Vagina (tissue), 2 donors: ENCODE results near the gene DLG4. TPM values are rescaled to one million over a fixed set of nuclear protein-coding genes. Genes with fewer than 3 reads are reported as not detected.

ENCODE experiments used
- DNase-seq, 2 donors: peaks; one replicate each; pipeline ENCODE4 v3.0.0-alpha.2; 2017; ENCODE audit errors: extremely low spot score in 2 of 2
- H3K27ac ChIP-seq: fragments of 200-600 bp; sonication (generic); one replicate; pipeline ENCODE4 v1.5.1; 2019
- H3K27me3 ChIP-seq: fragments of 200-600 bp; sonication (generic); one replicate; pipeline ENCODE4 v1.5.1; 2019
- H3K36me3 ChIP-seq, 2 donors: fragments of 200-600 bp; sonication (generic); one replicate each; pipeline ENCODE4 v1.5.1; 2017 to 2019
- H3K4me1 ChIP-seq: fragments of 200-600 bp; sonication (generic); one replicate; pipeline ENCODE4 v1.5.1; 2019
- H3K4me3 ChIP-seq, 2 donors: fragments of 200-600 bp; sonication (generic); 1 replicate in 1 of 2; 2 replicates in 1 of 2; pipeline ENCODE4 v1.5.1; 2016 to 2019
- H3K9me3 ChIP-seq: fragments of 200-600 bp; sonication (generic); one replicate; pipeline ENCODE4 v1.5.1; 2019
- POLR2A ChIP-seq, 2 donors: fragments of 450-650 bp; IDR thresholded peaks; one replicate each; pipeline ENCODE4 v1.6.1; 2017; ENCODE audit warnings: antibody characterized with exemption in 2 of 2, mild to moderate bottlenecking in 2 of 2, moderate library complexity in 2 of 2
- POLR2AphosphoS5 ChIP-seq, 2 donors: sonication (generic); formaldehyde crosslinking; IDR thresholded peaks; one replicate each; pipeline ENCODE4 v1.9.0; 2017; ENCODE audit warnings: antibody characterized with exemption in 2 of 2, mild to moderate bottlenecking in 2 of 2, low read depth in 1 of 2; ENCODE audit not compliant: insufficient read depth in 1 of 2
- intact Hi-C: fragments of 100-400 bp; cut with DNase I; formaldehyde crosslinking; loops from one replicate; pipeline ENCODE4 v1.15.1; 2023
- microRNA counts, 2 donors: library from miRNA; unstranded; fragments of <30 nt; microRNA quantifications; one replicate each; lab custom pipeline; 2016 to 2017
- microRNA-seq: library from miRNA; unstranded; fragments of <30 nt; microRNA quantifications from one replicate; pipeline ENCODE4, GENCODE V29; 2017; ENCODE audit warnings: borderline number of aligned reads, borderline replicate concordance
- small RNA-seq: library from RNA; depleted of rRNA; stranded (forward); fragments of <200 nt; gene quantifications from one replicate; pipeline ENCODE3, GENCODE V24; 2016
- total RNA-seq: library from RNA; depleted of rRNA; stranded (reverse); fragments of >200 nt; gene quantifications from one replicate; pipeline ENCODE4 v1.2.3, GENCODE V29; 2016
- TF ChIP-seq, protein P1 (sequence below), 3 experiments: fragments of 450-650 bp in 2 of 3; fragments of 200-600 bp in 1 of 3; sonication (generic) in 1 of 3; IDR thresholded peaks; one replicate each; pipeline ENCODE4 v1.5.1; 2017 to 2019; ENCODE audit warnings: antibody characterized with exemption in 3 of 3, mild to moderate bottlenecking in 2 of 3, moderate library complexity in 2 of 3

The DLG4 gene
- total RNA-seq, 1 donor from 2014 or later: 23.3 TPM

DNA sequence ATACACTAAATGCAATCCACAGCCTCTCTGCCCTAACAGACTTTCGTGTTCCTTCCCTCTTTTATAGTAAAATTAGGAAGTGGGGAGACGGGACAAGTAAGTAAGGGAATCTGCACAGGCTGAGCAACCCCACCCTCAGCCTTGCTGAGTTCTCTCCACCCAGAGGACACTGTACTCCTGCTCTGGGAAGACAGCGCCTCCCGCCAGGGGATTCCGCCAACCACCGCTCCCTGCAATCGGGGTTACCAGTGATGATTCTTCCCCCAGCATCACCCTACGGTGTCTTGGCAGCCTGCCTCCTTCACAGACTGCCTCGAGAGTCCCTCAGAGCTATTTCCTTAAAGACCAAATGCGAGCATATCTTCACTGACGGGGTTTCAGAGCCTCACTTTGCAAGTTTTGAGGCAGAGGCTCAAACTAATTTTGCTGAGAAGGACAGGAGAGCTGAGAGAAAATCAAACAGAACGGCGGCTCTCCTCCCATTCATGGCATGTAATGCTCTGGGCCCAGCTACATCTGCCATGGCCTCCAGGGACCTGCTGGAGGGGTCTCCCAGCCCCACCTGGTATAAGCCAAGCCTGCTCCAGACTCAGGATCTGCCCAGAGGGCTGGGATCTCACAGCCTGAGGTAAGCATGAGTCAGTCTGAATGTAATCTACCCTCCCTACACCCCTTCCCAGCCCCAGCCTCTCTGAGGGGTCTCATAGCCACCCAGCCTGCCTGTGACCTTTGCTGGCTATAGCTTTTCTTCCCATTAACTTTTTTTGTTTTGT lies 82.3 kb downstream of the DLG4 start:
- H3K27me3 ChIP-seq: no peaks in the 10 kb centered on the region
- no peaks in the 10 kb centered on the region for H3K9me3 ChIP-seq
- peaks cover 5% of the 10 kb centered on the region for H3K4me1 ChIP-seq
- no peak overlapping the region for H3K27ac ChIP-seq
- TF ChIP-seq POLR2AphosphoS5 (IDR thresholded peaks at IDR 0.05; ENCODE audit: insufficient read depth in 1 of 2, low read depth in 1 of 2) (no peak), POLR2A (IDR thresholded peaks at IDR 0.05) (no peak)
- TF ChIP-seq, protein P1, sequence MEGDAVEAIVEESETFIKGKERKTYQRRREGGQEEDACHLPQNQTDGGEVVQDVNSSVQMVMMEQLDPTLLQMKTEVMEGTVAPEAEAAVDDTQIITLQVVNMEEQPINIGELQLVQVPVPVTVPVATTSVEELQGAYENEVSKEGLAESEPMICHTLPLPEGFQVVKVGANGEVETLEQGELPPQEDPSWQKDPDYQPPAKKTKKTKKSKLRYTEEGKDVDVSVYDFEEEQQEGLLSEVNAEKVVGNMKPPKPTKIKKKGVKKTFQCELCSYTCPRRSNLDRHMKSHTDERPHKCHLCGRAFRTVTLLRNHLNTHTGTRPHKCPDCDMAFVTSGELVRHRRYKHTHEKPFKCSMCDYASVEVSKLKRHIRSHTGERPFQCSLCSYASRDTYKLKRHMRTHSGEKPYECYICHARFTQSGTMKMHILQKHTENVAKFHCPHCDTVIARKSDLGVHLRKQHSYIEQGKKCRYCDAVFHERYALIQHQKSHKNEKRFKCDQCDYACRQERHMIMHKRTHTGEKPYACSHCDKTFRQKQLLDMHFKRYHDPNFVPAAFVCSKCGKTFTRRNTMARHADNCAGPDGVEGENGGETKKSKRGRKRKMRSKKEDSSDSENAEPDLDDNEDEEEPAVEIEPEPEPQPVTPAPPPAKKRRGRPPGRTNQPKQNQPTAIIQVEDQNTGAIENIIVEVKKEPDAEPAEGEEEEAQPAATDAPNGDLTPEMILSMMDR (IDR thresholded peaks at IDR 0.05): no peak
- no peaks in the 10 kb centered on the region for H3K36me3 ChIP-seq
- intact Hi-C loops: loop anchor here (2.0 kb wide), 1 partner anchor 83 kb away; no protein-coding TSS in a partner anchor
- H3K4me3 ChIP-seq: no peak overlapping the region
- no peak for DNase-seq

MicroRNA genes within 50 kb of the gene (microRNA counts, 767-probe panel; counts per million panel counts)
- microRNA hsa-miR-324-3p (lab: Ali Mortazavi, UCI) (238 to 261 counts per million in 2 donors), microRNA hsa-miR-324-5p (lab: Ali Mortazavi, UCI) (1,257 to 4,378 counts per million in 2 donors)

Small RNAs within 50 kb of the gene (microRNA-seq; reads per million reads assigned to microRNA genes)
- gene MIR324: 1,223 reads per million, percentile 81 among the genes with 10 or more reads in this experiment

Small RNAs within 50 kb of the gene (small RNA-seq; reads per million reads assigned to genes)
- gene AC120057.4 (not detected), gene MIR324 (5.3 reads per million, percentile 88 among the genes with 10 or more reads in this experiment), gene RF00019 (not detected)

Other genes starting within 250 kb of the DLG4 start
- 16.0 TPM for gene ALOX12, start 223.8 kb downstream of the DLG4 start, total RNA-seq
- 155 TPM for gene RNASEK, start 207.2 kb downstream of the DLG4 start, total RNA-seq
- gene BCL6B, start 196.8 kb downstream of the DLG4 start, total RNA-seq: 10.1 TPM
- 2.0 TPM for gene SLC16A13, start 183.8 kb downstream of the DLG4 start, total RNA-seq
- not detected for gene SLC16A11, start 175.7 kb downstream of the DLG4 start, total RNA-seq
- 3.7 TPM for gene CLEC10A, start 139.6 kb downstream of the DLG4 start, total RNA-seq
- 2.7 TPM for gene ASGR2, start 105.0 kb downstream of the DLG4 start, total RNA-seq
- 2.5 TPM for gene ASGR1, start 40.5 kb downstream of the DLG4 start, total RNA-seq
- 957 TPM for gene ACADVL, start 102 bp upstream of the DLG4 start, total RNA-seq
- gene DVL2, start 14.7 kb upstream of the DLG4 start, total RNA-seq: 53.0 TPM
- 24.8 TPM for gene PHF23, start 19.6 kb upstream of the DLG4 start, total RNA-seq
- gene GABARAP, start 22.6 kb upstream of the DLG4 start, total RNA-seq: 395 TPM
- gene CTDNEP1, start 31.9 kb upstream of the DLG4 start, total RNA-seq: 64.6 TPM
- 30.9 TPM for gene ELP5, start 32.4 kb upstream of the DLG4 start, total RNA-seq
- 75.9 TPM for gene CLDN7, start 42.6 kb upstream of the DLG4 start, total RNA-seq
- 3.2 TPM for gene SLC2A4, start 61.9 kb upstream of the DLG4 start, total RNA-seq
- gene YBX2, start 74.8 kb upstream of the DLG4 start, total RNA-seq: 0.25 TPM
- gene EIF5A, start 87.8 kb upstream of the DLG4 start, total RNA-seq: 238 TPM
- 51.1 TPM for gene GPS2, start 95.5 kb upstream of the DLG4 start, total RNA-seq
- 22.6 TPM for gene NEURL4, start 109.5 kb upstream of the DLG4 start, total RNA-seq
- gene ACAP1, start 116.7 kb upstream of the DLG4 start, total RNA-seq: 7.6 TPM
- gene KCTD11, start 132.3 kb upstream of the DLG4 start, total RNA-seq: 12.5 TPM
- gene TMEM95, start 135.3 kb upstream of the DLG4 start, total RNA-seq: not detected
- gene TNK1, start 161.3 kb upstream of the DLG4 start, total RNA-seq: 10.1 TPM
- 37.1 TPM for gene PLSCR3, start 174.7 kb upstream of the DLG4 start, total RNA-seq
- 118 TPM for gene TMEM256, start 184.3 kb upstream of the DLG4 start, total RNA-seq
- 25.5 TPM for gene NLGN2, start 188.0 kb upstream of the DLG4 start, total RNA-seq
- not detected for gene SPEM1, start 200.5 kb upstream of the DLG4 start, total RNA-seq
- gene SPEM2, start 205.8 kb upstream of the DLG4 start, total RNA-seq: not detected
- gene SPEM3, start 209.0 kb upstream of the DLG4 start, total RNA-seq: not detected
- 9.8 TPM for gene TMEM102, start 215.6 kb upstream of the DLG4 start, total RNA-seq
- 10.8 TPM for gene FGF11, start 219.7 kb upstream of the DLG4 start, total RNA-seq
- gene CHRNB1, start 225.2 kb upstream of the DLG4 start, total RNA-seq: 5.9 TPM